Subcutaneous adipose tissue (tissue), 4 donors: ENCODE results near the gene PIN4. TPM values are rescaled to one million over a fixed set of nuclear protein-coding genes. Genes with fewer than 3 reads are reported as not detected.

ENCODE experiments used
- total RNA-seq, 4 donors: library from RNA; depleted of rRNA; stranded (reverse); fragments of >200 nt; gene quantifications; one replicate each; pipeline ENCODE4 v1.1.0, GENCODE V29; 2016
- TF ChIP-seq, protein P1 (sequence below): fragments of 450-650 bp; IDR thresholded peaks from one replicate; pipeline ENCODE4 v1.5.1; 2016; ENCODE audit warnings: low read depth, mild to moderate bottlenecking, control low read depth, antibody characterized with exemption, moderate library complexity

PIN4 gene
- total RNA-seq, 4 donors from 2014 or later: 4.1 to 12.1 (median 8.0) TPM

DNA sequence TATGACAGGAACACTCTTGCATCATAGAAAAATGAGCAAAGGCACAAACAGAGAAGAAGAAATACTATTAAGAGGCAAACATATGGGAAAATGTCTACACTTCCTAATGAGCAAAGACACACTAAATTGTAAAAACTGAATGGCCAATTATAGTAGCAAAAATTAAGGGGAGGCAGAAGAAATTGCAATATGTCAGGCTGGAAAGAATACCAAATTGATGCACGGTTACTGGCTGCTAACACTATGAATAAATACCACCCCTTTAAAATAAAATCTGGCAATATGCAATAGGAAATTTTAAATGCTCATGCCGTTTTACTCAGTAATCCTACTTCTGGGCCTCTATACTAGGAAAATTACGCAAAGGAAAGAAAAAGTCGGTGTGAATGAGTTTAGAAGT, 16.0 kb upstream of the PIN4 start:
- TF ChIP-seq, protein P1, sequence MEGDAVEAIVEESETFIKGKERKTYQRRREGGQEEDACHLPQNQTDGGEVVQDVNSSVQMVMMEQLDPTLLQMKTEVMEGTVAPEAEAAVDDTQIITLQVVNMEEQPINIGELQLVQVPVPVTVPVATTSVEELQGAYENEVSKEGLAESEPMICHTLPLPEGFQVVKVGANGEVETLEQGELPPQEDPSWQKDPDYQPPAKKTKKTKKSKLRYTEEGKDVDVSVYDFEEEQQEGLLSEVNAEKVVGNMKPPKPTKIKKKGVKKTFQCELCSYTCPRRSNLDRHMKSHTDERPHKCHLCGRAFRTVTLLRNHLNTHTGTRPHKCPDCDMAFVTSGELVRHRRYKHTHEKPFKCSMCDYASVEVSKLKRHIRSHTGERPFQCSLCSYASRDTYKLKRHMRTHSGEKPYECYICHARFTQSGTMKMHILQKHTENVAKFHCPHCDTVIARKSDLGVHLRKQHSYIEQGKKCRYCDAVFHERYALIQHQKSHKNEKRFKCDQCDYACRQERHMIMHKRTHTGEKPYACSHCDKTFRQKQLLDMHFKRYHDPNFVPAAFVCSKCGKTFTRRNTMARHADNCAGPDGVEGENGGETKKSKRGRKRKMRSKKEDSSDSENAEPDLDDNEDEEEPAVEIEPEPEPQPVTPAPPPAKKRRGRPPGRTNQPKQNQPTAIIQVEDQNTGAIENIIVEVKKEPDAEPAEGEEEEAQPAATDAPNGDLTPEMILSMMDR: no peak

- TF ChIP-seq, protein P1: no peak
Observed at GRCh38 chrX:72169008-72169728, 12.4 kb upstream of the PIN4 start.

DNA sequence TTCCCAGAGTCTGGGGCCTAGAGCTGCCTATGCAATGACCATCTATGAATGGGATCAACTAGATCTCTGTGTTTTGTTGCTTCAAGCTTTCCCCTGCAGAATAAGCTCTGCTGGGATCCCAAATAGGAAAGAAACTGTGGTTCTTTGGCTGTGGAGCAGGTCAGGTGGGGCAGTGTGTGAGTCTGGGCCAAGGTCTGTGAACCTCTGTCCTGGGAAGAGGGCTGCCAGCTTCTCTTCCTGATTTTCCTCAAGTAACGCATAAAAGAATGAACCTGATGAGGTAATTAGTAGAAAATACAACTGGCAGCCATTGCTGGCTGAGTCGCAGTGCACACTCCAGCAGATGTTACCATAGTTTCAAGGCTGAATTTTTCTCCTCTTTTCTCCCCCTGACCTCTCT, 4.6 kb upstream of the PIN4 start:
- TF ChIP-seq, protein P1: no peak

- TF ChIP-seq, protein P1: no peak
Observed at GRCh38 chrX:72180539-72180938, 1.0 kb upstream of the PIN4 start.

DNA sequence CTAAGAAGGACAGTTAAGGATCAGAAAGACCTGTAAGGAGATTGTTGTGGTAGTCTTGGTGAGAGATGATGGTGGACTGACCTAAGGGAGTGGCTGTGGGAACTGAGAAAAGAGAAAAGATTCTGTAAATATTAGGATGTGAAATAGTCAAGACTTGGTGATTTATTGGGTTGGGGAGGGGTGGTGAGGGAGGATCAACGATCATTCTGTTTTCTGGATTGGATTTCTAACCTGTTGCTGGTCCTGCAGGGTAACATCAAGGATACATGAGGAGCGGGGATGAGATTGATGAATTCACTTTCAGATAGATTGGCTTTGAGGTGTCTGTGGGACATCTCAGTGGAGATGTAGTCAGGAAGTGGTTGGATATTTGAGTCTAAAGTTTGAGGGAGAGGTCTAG, 1.4 kb downstream of the PIN4 start:
- TF ChIP-seq, protein P1: no peak

DNA sequence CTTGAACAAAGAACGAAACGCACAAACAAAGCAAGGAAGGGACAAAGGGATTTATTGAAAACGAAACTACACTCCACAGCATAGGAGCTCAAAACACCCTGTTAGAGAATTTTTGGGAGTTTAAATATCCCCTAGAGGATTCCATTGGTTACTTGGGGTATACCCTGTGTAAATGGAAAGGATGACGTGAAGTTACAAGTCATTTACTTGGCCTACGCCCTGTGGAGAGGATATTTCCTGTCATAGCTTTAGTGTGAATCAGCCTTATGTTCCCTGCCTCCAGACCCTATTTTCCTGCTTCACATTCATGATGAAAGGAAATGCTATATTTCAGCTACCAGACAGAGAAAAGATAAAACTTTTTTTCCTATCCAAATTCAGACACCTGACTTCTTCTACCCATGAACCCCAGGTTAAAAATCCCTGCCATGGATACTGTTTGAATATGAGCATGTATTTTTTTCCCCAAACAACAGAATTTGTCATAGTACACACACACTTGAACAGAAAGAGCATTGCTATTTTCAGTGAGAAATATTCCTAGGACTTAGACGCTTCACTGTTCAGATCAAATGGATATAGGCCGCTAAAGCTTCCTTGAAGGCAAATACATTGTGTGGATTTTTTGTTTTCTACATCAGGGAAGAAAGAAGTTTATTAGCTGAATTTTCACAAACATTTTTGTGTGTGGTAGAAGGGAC, 20.4 kb downstream of the PIN4 start:
- TF ChIP-seq, protein P1: no peak

- TF ChIP-seq, protein P1: no peak
Observed at GRCh38 chrX:72202792-72203401, 21.3 kb downstream of the PIN4 start.
